Transverse colon (tissue), 4 donors: ENCODE results near the gene ALG3. TPM values are rescaled to one million over a fixed set of nuclear protein-coding genes. Genes with fewer than 3 reads are reported as not detected.

Experiments used
- DNase-seq: peaks from one replicate; pipeline ENCODE4 v3.0.0-alpha.2; 2019
- H3K27ac ChIP-seq, 4 donors: fragments of 200-600 bp; sonication (generic); 2 replicates each; pipeline ENCODE4 v1.5.1; 2016 to 2018; ENCODE audit warnings: inconsistent platforms in 4 of 4
- H3K27me3 ChIP-seq: fragments of 200-600 bp; sonication (generic); 2 replicates; pipeline ENCODE4 v1.5.1; 2017; ENCODE audit warnings: inconsistent platforms
- H3K36me3 ChIP-seq, 4 donors: fragments of 200-600 bp; sonication (generic); 2 replicates each; pipeline ENCODE4 v1.5.1; 2017 to 2019; ENCODE audit warnings: inconsistent platforms in 4 of 4
- H3K4me1 ChIP-seq, 4 donors: fragments of 200-600 bp; sonication (generic); 2 replicates each; pipeline ENCODE4 v1.5.1; 2017 to 2020; ENCODE audit warnings: inconsistent platforms in 4 of 4
- H3K4me3 ChIP-seq, 4 donors: fragments of 200-600 bp; sonication (generic); 1 replicate in 1 of 4; 2 replicates in 3 of 4; pipeline versions ENCODE4 v1.5.1 to v1.6.1; 2017 to 2019; ENCODE audit warnings: inconsistent platforms in 4 of 4
- H3K9me3 ChIP-seq, 2 donors: fragments of 200-600 bp; sonication (generic); 2 replicates each; pipeline ENCODE4 v1.5.1; 2017 to 2019; ENCODE audit warnings: inconsistent platforms in 2 of 2
- EP300 ChIP-seq: sonication (generic); formaldehyde crosslinking; IDR thresholded peaks from one replicate; pipeline ENCODE4 v1.6.1; 2017; ENCODE audit warnings: antibody characterized with exemption, low read depth
- POLR2A ChIP-seq: fragments of 450-650 bp; IDR thresholded peaks from one replicate; pipeline ENCODE4 v1.6.1; 2016; ENCODE audit warnings: antibody characterized with exemption, mild to moderate bottlenecking, moderate library complexity
- POLR2AphosphoS5 ChIP-seq, 3 donors: sonication (generic); formaldehyde crosslinking; IDR thresholded peaks; one replicate each; pipeline ENCODE4 v1.6.1; 2016; ENCODE audit warnings: antibody characterized with exemption in 3 of 3
- WGBS, 2 donors: methylation state at CpG; one replicate each; pipeline ENCODE4 v1.1.5; 2018; ENCODE audit warnings: low coverage in 1 of 2; 5-methylcytosine and 5-hydroxymethylcytosine counted together
- in situ Hi-C, 4 donors: fragments of 200-750 bp; cut with MboI; loops; one replicate each; pipeline versions ENCODE4 v1.15.0 to v1.15.1; 2017; ENCODE audit warnings: low sequenced_read_pairs in 3 of 4, low pct_ligation_motif_present in 1 of 4, low pct_unique_long_range_greater_than_20kb in 1 of 4
- intact Hi-C: fragments of 100-400 bp; cut with DNase I; formaldehyde crosslinking; loops from one replicate; pipeline ENCODE4 v1.15.1; 2023; ENCODE audit warnings: low total_unique reads
- total RNA-seq, 4 donors: library from RNA; depleted of rRNA; stranded (reverse); fragments of >200 nt; gene quantifications; one replicate each; pipeline ENCODE4 v1.1.0, GENCODE V29; 2016
- TF ChIP-seq, protein P1 (sequence below), 5 experiments: fragments of 200-600 bp in 3 of 5; fragments of 450-650 bp in 2 of 5; sonication (generic) in 3 of 5; IDR thresholded peaks; 1 replicate in 2 of 5; 2 replicates in 3 of 5; pipeline ENCODE4 v1.5.1; 2016 to 2017; ENCODE audit warnings: antibody characterized with exemption in 5 of 5, inconsistent platforms in 3 of 5, mild to moderate bottlenecking in 2 of 5, moderate library complexity in 1 of 5

Gene ALG3
- total RNA-seq, 4 donors from 2014 or later = 37.3 to 67.3 (median 52.2) TPM

DNA sequence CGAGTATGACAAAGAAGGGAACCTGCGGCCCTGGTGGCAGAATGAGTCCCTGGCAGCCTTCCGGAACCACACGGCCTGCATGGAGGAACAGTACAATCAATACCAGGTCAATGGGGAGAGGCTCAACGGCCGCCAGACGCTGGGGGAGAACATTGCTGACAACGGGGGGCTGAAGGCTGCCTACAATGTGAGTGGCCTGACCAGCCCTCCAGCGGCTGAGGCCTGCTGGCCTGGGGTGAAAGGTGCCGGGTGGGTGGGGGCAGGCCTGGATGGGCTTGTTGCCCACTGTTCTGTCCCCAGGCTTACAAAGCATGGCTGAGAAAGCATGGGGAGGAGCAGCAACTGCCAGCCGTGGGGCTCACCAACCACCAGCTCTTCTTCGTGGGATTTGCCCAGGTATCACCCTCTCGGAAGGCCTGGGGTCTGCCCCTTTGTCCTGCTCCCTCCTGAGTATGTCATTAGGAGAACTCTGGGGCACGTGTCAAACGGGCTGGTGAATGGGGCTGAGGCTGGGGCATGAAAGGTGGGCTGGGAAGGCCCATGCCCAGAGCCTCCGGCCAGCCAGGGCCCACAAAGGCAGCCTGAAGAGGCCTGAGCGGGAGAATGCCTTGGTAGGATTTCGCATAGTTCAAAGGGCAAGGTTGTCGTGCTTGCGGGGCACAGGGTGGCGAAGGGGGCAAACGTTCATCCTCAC is 42.4 kb upstream of the ALG3 start:
- H3K27ac ChIP-seq = no peak overlapping the region
- intact Hi-C loops = no loop called here
- WGBS, 2 donors = 86 to 87% methylated on average over 6 to 21 of the region's 22 CpGs
- no peaks in the 10 kb centered on the region for H3K36me3 ChIP-seq
- no peaks in the 10 kb centered on the region for H3K9me3 ChIP-seq
- DNase-seq = no peak
- H3K4me1 ChIP-seq = no peaks in the 10 kb centered on the region
- no peak overlapping the region for H3K4me3 ChIP-seq
- TF ChIP-seq, protein P1, sequence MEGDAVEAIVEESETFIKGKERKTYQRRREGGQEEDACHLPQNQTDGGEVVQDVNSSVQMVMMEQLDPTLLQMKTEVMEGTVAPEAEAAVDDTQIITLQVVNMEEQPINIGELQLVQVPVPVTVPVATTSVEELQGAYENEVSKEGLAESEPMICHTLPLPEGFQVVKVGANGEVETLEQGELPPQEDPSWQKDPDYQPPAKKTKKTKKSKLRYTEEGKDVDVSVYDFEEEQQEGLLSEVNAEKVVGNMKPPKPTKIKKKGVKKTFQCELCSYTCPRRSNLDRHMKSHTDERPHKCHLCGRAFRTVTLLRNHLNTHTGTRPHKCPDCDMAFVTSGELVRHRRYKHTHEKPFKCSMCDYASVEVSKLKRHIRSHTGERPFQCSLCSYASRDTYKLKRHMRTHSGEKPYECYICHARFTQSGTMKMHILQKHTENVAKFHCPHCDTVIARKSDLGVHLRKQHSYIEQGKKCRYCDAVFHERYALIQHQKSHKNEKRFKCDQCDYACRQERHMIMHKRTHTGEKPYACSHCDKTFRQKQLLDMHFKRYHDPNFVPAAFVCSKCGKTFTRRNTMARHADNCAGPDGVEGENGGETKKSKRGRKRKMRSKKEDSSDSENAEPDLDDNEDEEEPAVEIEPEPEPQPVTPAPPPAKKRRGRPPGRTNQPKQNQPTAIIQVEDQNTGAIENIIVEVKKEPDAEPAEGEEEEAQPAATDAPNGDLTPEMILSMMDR (IDR thresholded peaks at IDR 0.05) = no peak
- peaks cover 11% of the 10 kb centered on the region for H3K27me3 ChIP-seq
- in situ Hi-C loops = no loop called here

DNA sequence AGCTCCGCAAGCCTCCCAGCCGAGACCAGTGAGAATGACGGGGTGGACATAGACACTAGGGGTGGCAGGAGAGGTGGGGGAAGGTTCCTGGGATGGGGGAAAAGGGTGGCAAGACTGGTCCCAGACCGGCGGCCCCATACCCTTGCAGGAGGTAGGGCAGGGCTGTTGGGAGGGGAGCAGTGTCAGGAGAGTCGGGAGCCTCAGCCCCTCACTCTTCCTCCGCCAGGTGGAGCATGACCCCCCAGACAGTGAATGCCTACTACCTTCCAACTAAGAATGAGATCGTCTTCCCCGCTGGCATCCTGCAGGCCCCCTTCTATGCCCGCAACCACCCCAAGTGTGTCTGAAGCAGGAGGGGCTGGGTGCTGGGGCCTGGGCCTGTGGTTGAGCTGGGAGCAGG is 41.6 kb upstream of the ALG3 start:
- no peaks in the 10 kb centered on the region for H3K9me3 ChIP-seq
- intact Hi-C loops (no loop called here), in situ Hi-C loops (no loop called here)
- WGBS, 2 donors = 96% methylated on average over 10 of the region's 10 CpGs; no CpG with 5 or more reads in 1 of the 2 donors
- no peaks in the 10 kb centered on the region for H3K4me1 ChIP-seq
- H3K36me3 ChIP-seq = no peaks in the 10 kb centered on the region
- no peak overlapping the region for H3K27ac ChIP-seq
- no peak for DNase-seq
- H3K4me3 ChIP-seq = no peak overlapping the region
- TF ChIP-seq POLR2A = no peak
- no peak for TF ChIP-seq POLR2AphosphoS5 (IDR thresholded peaks at IDR 0.05)
- TF ChIP-seq, protein P1 (IDR thresholded peaks at IDR 0.05) = no peak
- TF ChIP-seq EP300 = no peak
- H3K27me3 ChIP-seq = peaks cover 11% of the 10 kb centered on the region

DNA sequence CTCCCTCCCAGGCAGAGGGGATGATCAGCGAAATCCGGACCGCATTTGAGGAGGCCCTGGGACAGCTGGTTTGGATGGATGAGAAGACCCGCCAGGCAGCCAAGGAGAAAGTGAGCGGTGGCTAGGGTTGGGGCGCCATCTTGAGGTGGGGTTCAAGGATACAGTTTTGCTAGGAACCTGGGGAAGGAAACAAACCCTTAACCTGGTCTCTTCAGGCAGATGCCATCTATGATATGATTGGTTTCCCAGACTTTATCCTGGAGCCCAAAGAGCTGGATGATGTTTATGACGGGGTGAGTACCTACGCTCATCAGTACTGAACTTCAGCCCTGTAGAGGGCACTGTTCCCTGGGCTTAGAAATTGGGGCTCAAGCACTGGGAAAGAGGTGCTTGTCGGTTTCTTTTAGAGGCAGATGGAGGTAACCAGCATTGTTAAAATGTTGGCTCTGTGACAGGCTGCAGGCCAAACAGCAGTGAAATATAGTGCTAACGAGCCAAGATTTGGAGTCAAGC is 40.7 kb upstream of the ALG3 start:
- TF ChIP-seq POLR2AphosphoS5 (IDR thresholded peaks at IDR 0.05) = no peak
- TF ChIP-seq, protein P1 (IDR thresholded peaks at IDR 0.05) = peak; percentile 42 to 59 (median 46)
- peaks cover 11% of the 10 kb centered on the region for H3K27me3 ChIP-seq
- H3K27ac ChIP-seq = no peak overlapping the region
- H3K4me3 ChIP-seq = no peak overlapping the region
- WGBS, 2 donors = 5% methylated on average over 10 of the region's 10 CpGs; no CpG with 5 or more reads in 1 of the 2 donors
- H3K9me3 ChIP-seq = no peaks in the 10 kb centered on the region
- H3K4me1 ChIP-seq = no peaks in the 10 kb centered on the region
- DNase-seq = peak; percentile 57
- intact Hi-C loops = no loop called here
- H3K36me3 ChIP-seq = no peaks in the 10 kb centered on the region
- in situ Hi-C loops = no loop called here

DNA sequence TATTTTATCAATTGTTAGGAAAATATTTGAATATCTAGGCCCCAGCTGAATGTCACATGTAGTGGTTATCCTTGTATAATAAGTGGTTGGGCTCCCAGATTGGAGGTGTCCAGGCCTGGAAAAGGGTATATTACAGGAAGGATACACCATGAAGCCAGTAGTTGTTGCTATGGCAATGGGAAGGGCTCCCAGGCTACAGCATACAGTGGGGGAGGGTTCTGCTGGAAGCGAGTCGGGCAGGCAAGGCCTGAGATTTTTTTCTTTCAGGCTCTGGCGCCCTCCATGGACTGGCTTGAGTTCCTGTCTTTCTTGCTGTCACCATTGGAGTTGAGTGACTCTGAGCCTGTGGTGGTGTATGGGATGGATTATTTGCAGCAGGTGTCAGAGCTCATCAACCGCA is 35.9 kb upstream of the ALG3 start:
- no peaks in the 10 kb centered on the region for H3K36me3 ChIP-seq
- H3K9me3 ChIP-seq = no peaks in the 10 kb centered on the region
- no peak overlapping the region for H3K4me3 ChIP-seq
- intact Hi-C loops = no loop called here
- WGBS, 2 donors = 13% methylated on average over 4 of the region's 4 CpGs; no CpG with 5 or more reads in 1 of the 2 donors
- peaks cover 11% of the 10 kb centered on the region for H3K27me3 ChIP-seq
- no peak overlapping the region for H3K27ac ChIP-seq
- no peak for DNase-seq
- in situ Hi-C loops = no loop called here
- TF ChIP-seq EP300 (no peak), POLR2AphosphoS5 (IDR thresholded peaks at IDR 0.05) (no peak), POLR2A (no peak)
- TF ChIP-seq, protein P1 (IDR thresholded peaks at IDR 0.05) = peak in 3 of 5 experiments; percentile 6 to 14 (median 11)
- H3K4me1 ChIP-seq = no peaks in the 10 kb centered on the region
